Suprapubic skin (tissue), 3 donors: ENCODE measurements around the gene RAB5IF.

Experiments
- CTCF ChIP-seq, 2 donors: fragments of 200-600 bp in 1 of 2; fragments of 450-650 bp in 1 of 2; sonication (generic) in 1 of 2; IDR thresholded peaks; one replicate each; pipeline ENCODE4 v1.5.1; 2016 to 2019; ENCODE audit warnings: antibody characterized with exemption in 2 of 2, mild to moderate bottlenecking in 1 of 2, moderate library complexity in 1 of 2
- POLR2AphosphoS5 ChIP-seq, 3 donors: sonication (generic); formaldehyde crosslinking; IDR thresholded peaks; one replicate each; pipeline ENCODE4 v1.6.1; 2017; ENCODE audit warnings: antibody characterized with exemption in 3 of 3

- no peak for TF ChIP-seq POLR2AphosphoS5 (IDR thresholded peaks at IDR 0.05)
- TF ChIP-seq CTCF (IDR thresholded peaks at IDR 0.05), result no peak
These were observed 12.1 kb upstream of the RAB5IF start for GRCh38 chr20:36593347-36593929.
